Measurements from ENCODE around the gene HSD17B12.
"Not testable (repeated sequence)": the region's sequence is repeated elsewhere in the genome, so short reads cannot be mapped to it uniquely, and the experiment has no call there.

HSD17B12 gene

GRCh38 chr11:43738600-43739409 lies 58.3 kb downstream of the HSD17B12 start:
- 66% methylated on average over 5 of the region's 6 CpGs for WGBS
- Histone ChIP-seq H3K36me3 (ENCODE audit: insufficient read depth, low read length) (peaks cover 11% of the 10 kb centered on the region; the same call in 1 of the 2 replicates), H3K4me3 (ENCODE audit: low read length) (no peak overlapping the region), H3K9me3 (ENCODE audit: insufficient read depth, low read depth, low read length) (no peaks in the 10 kb centered on the region), H3K27ac (ENCODE audit: low read depth, low read length) (no peak overlapping the region; the same call in 1 of the 2 replicates), H3K9ac (ENCODE audit: low read depth, low read length) (no peak overlapping the region), H3K4me1 (ENCODE audit: insufficient read depth, low read length) (peaks cover 32% of the 10 kb centered on the region), H3K27me3 (ENCODE audit: insufficient read depth, low read length) (no peaks in the 10 kb centered on the region)

GRCh38 chr11:43746670-43747069 lies 66.1 kb downstream of the HSD17B12 start:
- Histone ChIP-seq H3K9me3 (ENCODE audit: insufficient read depth, low read depth, low read length) (no peaks in the 10 kb centered on the region), H3K4me3 (ENCODE audit: low read length) (no peak overlapping the region), H3K36me3 (ENCODE audit: insufficient read depth, low read length) (0 out of 2 replicates have a peak, but pooled peaks cover 2% of the 10 kb centered on the region), H3K27ac (ENCODE audit: low read depth, low read length) (no peak overlapping the region), H3K27me3 (ENCODE audit: insufficient read depth, low read length) (no peaks in the 10 kb centered on the region), H3K9ac (ENCODE audit: low read depth, low read length) (no peak overlapping the region), H3K4me1 (ENCODE audit: insufficient read depth, low read length) (peaks cover 4% of the 10 kb centered on the region; the same call in 1 of the 2 replicates)
- 93% methylated on average over 2 of the region's 3 CpGs for WGBS

- WGBS, result 93% methylated on average over 7 of the region's 7 CpGs
- Histone ChIP-seq H3K27ac (ENCODE audit: low read depth, low read length) (no peak overlapping the region), H3K36me3 (ENCODE audit: insufficient read depth, low read length) (0 out of 2 replicates have a peak, but pooled peaks cover 2% of the 10 kb centered on the region)
These were observed 66.7 kb downstream of the HSD17B12 start for GRCh38 chr11:43747130-43747802.

GRCh38 chr11:43748095-43748494 lies 67.6 kb downstream of the HSD17B12 start:
- peaks cover 4% of the 10 kb centered on the region; the same call in 1 of the 2 replicates for H3K4me1 ChIP-seq (ENCODE audit: insufficient read depth, low read length)
- 86% methylated on average over 2 of the region's 2 CpGs for WGBS
- no peak overlapping the region for H3K4me3 ChIP-seq (ENCODE audit: low read length)

More at GRCh38 chr11:43747130-43747802, 66.7 kb downstream of the HSD17B12 start:
- H3K4me3 ChIP-seq (ENCODE audit: low read length), result no peak overlapping the region
- no peaks in the 10 kb centered on the region for H3K27me3 ChIP-seq (ENCODE audit: insufficient read depth, low read length)
- H3K9me3 ChIP-seq (ENCODE audit: insufficient read depth, low read depth, low read length), result no peaks in the 10 kb centered on the region
- peaks cover 4% of the 10 kb centered on the region; the same call in 1 of the 2 replicates for H3K4me1 ChIP-seq (ENCODE audit: insufficient read depth, low read length)
- H3K9ac ChIP-seq (ENCODE audit: low read depth, low read length), result no peak overlapping the region

GRCh38 chr11:43751726-43752125 lies 71.2 kb downstream of the HSD17B12 start:
- 87% methylated on average over 3 of the region's 4 CpGs for WGBS
- peaks cover 34% of the 10 kb centered on the region for H3K36me3 ChIP-seq (ENCODE audit: insufficient read depth, low read length)
- no peaks in the 10 kb centered on the region for H3K9me3 ChIP-seq (ENCODE audit: insufficient read depth, low read depth, low read length)

More at GRCh38 chr11:43748095-43748494, 67.6 kb downstream of the HSD17B12 start:
- peaks cover 6% of the 10 kb centered on the region; the same call in 1 of the 2 replicates for H3K36me3 ChIP-seq (ENCODE audit: insufficient read depth, low read length)
- no peak overlapping the region for H3K9ac ChIP-seq (ENCODE audit: low read depth, low read length)
- H3K9me3 ChIP-seq (ENCODE audit: insufficient read depth, low read depth, low read length), result no peaks in the 10 kb centered on the region
- no peak overlapping the region for H3K27ac ChIP-seq (ENCODE audit: low read depth, low read length)
- no peaks in the 10 kb centered on the region for H3K27me3 ChIP-seq (ENCODE audit: insufficient read depth, low read length)

DNA sequence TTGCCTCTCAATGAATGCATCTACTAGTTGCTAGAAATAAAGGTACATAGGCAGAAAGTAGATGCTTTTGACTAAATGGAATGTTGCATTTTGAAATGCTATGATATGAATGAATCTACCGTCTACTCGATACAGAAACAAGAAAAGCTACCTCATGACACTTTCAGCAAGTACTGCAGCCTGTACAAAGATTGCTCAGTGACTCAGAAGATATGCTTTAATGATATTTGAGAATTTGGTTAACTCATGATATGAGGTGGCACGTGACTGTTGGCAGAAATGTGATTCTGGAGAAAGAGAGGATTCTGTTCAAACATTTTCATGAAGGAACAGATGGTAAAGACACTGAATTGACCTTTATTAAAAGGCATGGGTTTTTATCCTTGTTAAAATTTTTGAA lies 76.0 kb downstream of the HSD17B12 start:
- Histone ChIP-seq H3K9me3 (ENCODE audit: insufficient read depth, low read depth, low read length) (no peaks in the 10 kb centered on the region), H3K4me1 (ENCODE audit: insufficient read depth, low read length) (no peaks in the 10 kb centered on the region), H3K9ac (ENCODE audit: low read depth, low read length) (no peak overlapping the region), H3K4me3 (ENCODE audit: low read length) (no peak overlapping the region), H3K36me3 (ENCODE audit: insufficient read depth, low read length) (peaks cover 52% of the 10 kb centered on the region), H3K27ac (ENCODE audit: low read depth, low read length) (no peak overlapping the region), H3K27me3 (ENCODE audit: insufficient read depth, low read length) (no peaks in the 10 kb centered on the region)
- WGBS, result 95% methylated on average over 3 of the region's 3 CpGs

More at GRCh38 chr11:43751726-43752125, 71.2 kb downstream of the HSD17B12 start:
- Histone ChIP-seq H3K4me1 (ENCODE audit: insufficient read depth, low read length) (no peaks in the 10 kb centered on the region), H3K9ac (ENCODE audit: low read depth, low read length) (no peak overlapping the region), H3K27ac (ENCODE audit: low read depth, low read length) (no peak overlapping the region), H3K4me3 (ENCODE audit: low read length) (no peak overlapping the region), H3K27me3 (ENCODE audit: insufficient read depth, low read length) (no peaks in the 10 kb centered on the region)

- Histone ChIP-seq H3K4me3 (ENCODE audit: low read length) (no peak overlapping the region), H3K27ac (ENCODE audit: low read depth, low read length) (no peak overlapping the region), H3K27me3 (ENCODE audit: insufficient read depth, low read length) (no peaks in the 10 kb centered on the region), H3K4me1 (ENCODE audit: insufficient read depth, low read length) (no peaks in the 10 kb centered on the region), H3K36me3 (ENCODE audit: insufficient read depth, low read length) (peaks cover 43% of the 10 kb centered on the region), H3K9ac (ENCODE audit: low read depth, low read length) (no peak overlapping the region), H3K9me3 (ENCODE audit: insufficient read depth, low read depth, low read length) (no peaks in the 10 kb centered on the region)
- 66% methylated on average over 4 of the region's 4 CpGs for WGBS
These were observed 78.4 kb downstream of the HSD17B12 start for GRCh38 chr11:43758927-43759326.

DNA sequence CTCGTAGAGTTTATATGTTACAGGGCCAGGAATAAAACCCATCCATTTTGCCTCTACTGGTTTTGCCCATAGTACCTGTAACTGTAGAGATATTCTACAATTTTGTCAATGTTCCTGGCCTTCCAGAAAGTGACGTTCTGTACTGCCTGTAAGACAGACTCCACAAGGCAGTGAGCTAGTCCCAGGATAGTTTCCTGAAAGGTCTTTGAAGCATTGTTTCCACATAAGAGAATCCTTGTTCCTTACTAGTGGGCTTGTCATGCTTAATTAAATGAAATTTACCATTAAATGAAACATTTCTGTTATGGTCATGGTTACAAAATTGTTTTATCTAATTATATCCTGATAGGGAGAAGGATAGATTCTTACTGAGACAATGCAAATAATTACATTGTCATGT lies 80.4 kb downstream of the HSD17B12 start:
- no peaks in the 10 kb centered on the region; the same call in 1 of the 2 replicates for H3K9me3 ChIP-seq (ENCODE audit: insufficient read depth, low read depth, low read length)
- no peak overlapping the region for H3K4me3 ChIP-seq (ENCODE audit: low read length)
- no peak overlapping the region for H3K27ac ChIP-seq (ENCODE audit: low read depth, low read length)
- H3K27me3 ChIP-seq (ENCODE audit: insufficient read depth, low read length), result no peaks in the 10 kb centered on the region
- H3K36me3 ChIP-seq (ENCODE audit: insufficient read depth, low read length), result peaks cover 26% of the 10 kb centered on the region
- no peaks in the 10 kb centered on the region for H3K4me1 ChIP-seq (ENCODE audit: insufficient read depth, low read length)
- no peak overlapping the region for H3K9ac ChIP-seq (ENCODE audit: low read depth, low read length)
- 95% methylated on average over 2 of the region's 2 CpGs for WGBS

DNA sequence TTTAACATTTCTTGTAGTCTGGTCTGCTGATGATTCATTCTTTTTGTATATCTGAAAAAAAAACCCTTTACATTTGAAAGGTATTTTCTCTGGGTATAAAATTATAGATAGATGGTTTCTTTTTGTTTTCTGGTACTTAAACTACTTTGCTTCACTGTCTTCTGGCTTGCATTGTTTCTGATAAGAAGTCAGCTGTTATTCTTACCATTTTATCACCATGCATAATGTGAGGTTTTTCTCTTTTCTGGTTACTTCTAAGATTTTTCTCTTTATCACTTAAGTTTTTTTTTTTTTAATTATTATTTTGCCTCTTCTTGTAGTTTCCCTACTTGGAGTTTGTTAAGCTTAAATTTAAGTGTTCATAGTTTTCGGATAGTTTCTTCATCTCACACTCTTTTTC lies 84.7 kb downstream of the HSD17B12 start:
- Histone ChIP-seq H3K27ac (ENCODE audit: low read depth, low read length) (no peak overlapping the region), H3K27me3 (ENCODE audit: insufficient read depth, low read length) (no peaks in the 10 kb centered on the region), H3K9me3 (ENCODE audit: insufficient read depth, low read depth, low read length) (no peaks in the 10 kb centered on the region; the same call in 1 of the 2 replicates), H3K36me3 (ENCODE audit: insufficient read depth, low read length) (peaks cover 28% of the 10 kb centered on the region), H3K4me1 (ENCODE audit: insufficient read depth, low read length) (no peaks in the 10 kb centered on the region), H3K4me3 (ENCODE audit: low read length) (no peak overlapping the region), H3K9ac (ENCODE audit: low read depth, low read length) (no peak overlapping the region)
- no CpG with 5 or more reads among the region's 1 CpG for WGBS

DNA sequence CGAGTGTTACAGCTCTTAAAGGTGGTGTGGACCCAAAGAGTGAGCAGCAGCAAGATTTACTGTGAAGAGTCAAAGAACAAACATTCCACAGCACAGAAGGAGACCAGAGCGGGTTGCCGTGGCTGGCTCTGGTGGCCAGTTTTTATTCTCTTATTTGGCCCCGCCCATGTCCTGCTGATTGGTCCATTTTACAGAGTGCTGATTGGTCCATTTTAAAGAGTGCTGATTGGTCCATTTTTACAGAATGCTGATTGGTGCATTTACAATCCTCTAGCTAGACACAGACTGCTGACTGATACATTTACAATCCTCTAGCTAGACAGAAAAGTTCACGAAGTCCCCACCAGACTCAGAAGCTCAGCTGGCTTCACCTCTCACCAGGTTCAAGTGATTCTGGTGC lies 88.1 kb downstream of the HSD17B12 start:
- not testable (repeated sequence) for H3K4me3 ChIP-seq (ENCODE audit: low read length); H3K27me3 ChIP-seq (ENCODE audit: insufficient read depth, low read length); H3K27ac ChIP-seq (ENCODE audit: low read depth, low read length); H3K9ac ChIP-seq (ENCODE audit: low read depth, low read length); H3K9me3 ChIP-seq (ENCODE audit: insufficient read depth, low read depth, low read length); H3K4me1 ChIP-seq (ENCODE audit: insufficient read depth, low read length)
- H3K36me3 ChIP-seq (ENCODE audit: insufficient read depth, low read length), result peaks cover 29% of the 10 kb centered on the region
- WGBS, result 95% methylated on average over 5 of the region's 5 CpGs

- Histone ChIP-seq H3K36me3 (ENCODE audit: insufficient read depth, low read length) (peaks cover 38% of the 10 kb centered on the region), H3K27ac (ENCODE audit: low read depth, low read length) (no peak overlapping the region), H3K9ac (ENCODE audit: low read depth, low read length) (no peak overlapping the region), H3K4me3 (ENCODE audit: low read length) (no peak overlapping the region), H3K27me3 (ENCODE audit: insufficient read depth, low read length) (no peaks in the 10 kb centered on the region), H3K9me3 (ENCODE audit: insufficient read depth, low read depth, low read length) (peaks cover 7% of the 10 kb centered on the region; the same call in 1 of the 2 replicates), H3K4me1 (ENCODE audit: insufficient read depth, low read length) (no peaks in the 10 kb centered on the region)
- 97% methylated on average over 3 of the region's 3 CpGs for WGBS
These were observed 89.6 kb downstream of the HSD17B12 start for GRCh38 chr11:43770173-43770572.
